ENCODE data around the gene PRKX.
"Not testable (repeated sequence)": the region's sequence is repeated elsewhere in the genome, so short reads cannot be mapped to it uniquely, and the experiment has no call there.

The PRKX gene

GRCh38 chrX:3713225-3713936 lies at the start of gene PRKX:
Gene PRKX (minus strand): TSS chrX:3713649. CDS start chrX:3713253, 396 bp downstream.
- Histone ChIP-seq H3K4me3 (ENCODE audit: low read depth, low read length) (peak within 1 kb of the TSS; percentile 89), H3K27ac (ENCODE audit: low read depth, low read length) (no peak within 1 kb of the TSS; the same call in 1 of the 2 replicates), H3K27me3 (ENCODE audit: insufficient read depth, low read length) (no peaks in the 10 kb centered on the region), H3K4me1 (ENCODE audit: control insufficient read depth, insufficient read depth, low read length, unreplicated experiment) (peaks cover 8% of the 10 kb centered on the region), H3K79me2 (ENCODE audit: control insufficient read depth, insufficient read depth, low read length, unreplicated experiment) (peaks cover 12% of the 10 kb centered on the region), H3K36me3 (ENCODE audit: insufficient read depth, low read length) (no peaks in the 10 kb centered on the region), H2AFZ (ENCODE audit: low read length, unreplicated experiment) (peak within 1 kb of the TSS; percentile 91)

- Histone ChIP-seq H3K4me3 (ENCODE audit: low read depth, low read length) (no peak overlapping the region), H2AFZ (ENCODE audit: low read length, unreplicated experiment) (no peak overlapping the region), H3K27me3 (ENCODE audit: insufficient read depth, low read length) (no peaks in the 10 kb centered on the region), H3K4me1 (ENCODE audit: control insufficient read depth, insufficient read depth, low read length, unreplicated experiment) (no peaks in the 10 kb centered on the region), H3K27ac (ENCODE audit: low read depth, low read length) (no peak overlapping the region), H3K79me2 (ENCODE audit: control insufficient read depth, insufficient read depth, low read length, unreplicated experiment) (no peaks in the 10 kb centered on the region), H3K36me3 (ENCODE audit: insufficient read depth, low read length) (no peaks in the 10 kb centered on the region)
These were observed 49.7 kb upstream of the PRKX start for GRCh38 chrX:3763111-3763510.

GRCh38 chrX:3757510-3758025 lies 44.1 kb upstream of the PRKX start:
- H3K36me3 ChIP-seq (ENCODE audit: insufficient read depth, low read length): no peaks in the 10 kb centered on the region
- H3K4me1 ChIP-seq (ENCODE audit: control insufficient read depth, insufficient read depth, low read length, unreplicated experiment): no peaks in the 10 kb centered on the region
- H3K27me3 ChIP-seq (ENCODE audit: insufficient read depth, low read length): peaks cover 5% of the 10 kb centered on the region; the same call in 1 of the 2 replicates
- H3K4me3 ChIP-seq (ENCODE audit: low read depth, low read length): no peak overlapping the region
- no peaks in the 10 kb centered on the region for H3K79me2 ChIP-seq (ENCODE audit: control insufficient read depth, insufficient read depth, low read length, unreplicated experiment)
- no peak overlapping the region for H2AFZ ChIP-seq (ENCODE audit: low read length, unreplicated experiment)
- H3K27ac ChIP-seq (ENCODE audit: low read depth, low read length): no peak overlapping the region

DNA sequence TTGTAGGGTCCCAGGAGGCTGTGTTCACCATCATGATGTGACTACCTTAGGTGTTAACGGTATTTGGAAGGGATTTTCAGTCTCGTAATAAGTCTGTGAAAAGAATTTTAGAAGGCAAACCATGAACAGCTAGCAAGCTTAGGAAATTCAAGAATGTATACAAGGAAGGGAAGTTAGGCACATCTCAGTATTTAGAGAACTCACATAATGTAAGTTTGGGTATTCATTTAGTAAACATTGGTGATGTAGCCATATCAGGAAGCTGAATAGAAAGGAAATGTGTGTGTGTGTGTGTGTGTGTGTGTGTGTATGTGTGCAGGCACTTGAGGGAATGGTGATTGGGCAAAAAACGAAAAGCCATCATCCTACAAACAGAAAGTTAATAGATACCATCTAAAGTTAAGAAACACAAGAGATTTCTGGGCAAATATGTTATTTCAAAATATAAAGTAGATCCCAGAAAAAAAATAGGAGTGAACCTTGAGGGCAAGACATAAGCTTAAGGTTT lies 34.7 kb upstream of the PRKX start:
- H3K4me1 ChIP-seq (ENCODE audit: control insufficient read depth, insufficient read depth, low read length, unreplicated experiment): no peaks in the 10 kb centered on the region
- no peak overlapping the region for H3K4me3 ChIP-seq (ENCODE audit: low read depth, low read length)
- no peaks in the 10 kb centered on the region for H3K79me2 ChIP-seq (ENCODE audit: control insufficient read depth, insufficient read depth, low read length, unreplicated experiment)
- no peak overlapping the region for H3K27ac ChIP-seq (ENCODE audit: low read depth, low read length)
- no peak overlapping the region for H2AFZ ChIP-seq (ENCODE audit: low read length, unreplicated experiment)
- H3K27me3 ChIP-seq (ENCODE audit: insufficient read depth, low read length): peaks cover 17% of the 10 kb centered on the region; the same call in 1 of the 2 replicates
- no peaks in the 10 kb centered on the region for H3K36me3 ChIP-seq (ENCODE audit: insufficient read depth, low read length)

DNA sequence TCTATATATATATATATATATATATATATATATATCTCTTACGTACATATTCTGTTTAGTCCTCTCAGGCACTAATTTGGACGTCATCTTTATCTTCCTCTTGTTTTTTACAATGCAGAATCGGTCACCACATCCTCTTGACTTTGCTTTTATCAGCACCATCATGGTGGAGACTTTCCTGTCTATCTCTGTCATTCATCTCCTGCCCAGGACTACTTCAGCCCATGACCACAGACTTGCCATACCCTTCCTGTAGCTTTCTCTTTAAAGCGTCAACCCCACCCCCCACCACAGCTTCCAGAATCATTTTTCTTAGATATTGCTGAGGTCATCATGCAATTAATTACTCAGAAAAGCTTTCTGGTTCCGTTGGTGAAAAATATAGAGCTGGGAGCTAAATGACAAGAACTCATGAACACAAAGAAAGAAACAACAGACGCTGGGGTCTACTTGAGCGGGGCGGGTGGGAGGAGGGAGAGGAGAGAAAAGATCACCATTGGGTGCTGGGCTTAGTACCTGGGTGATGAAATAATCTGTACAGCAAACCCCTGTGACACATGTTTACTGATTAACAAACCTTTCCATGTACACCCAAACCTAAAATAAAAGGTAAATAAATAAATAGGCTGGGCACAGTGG lies 30.5 kb upstream of the PRKX start:
- Histone ChIP-seq H3K4me3 (ENCODE audit: low read depth, low read length) (no peak overlapping the region), H3K27ac (ENCODE audit: low read depth, low read length) (no peak overlapping the region), H3K79me2 (ENCODE audit: control insufficient read depth, insufficient read depth, low read length, unreplicated experiment) (no peaks in the 10 kb centered on the region), H3K27me3 (ENCODE audit: insufficient read depth, low read length) (peaks cover 16% of the 10 kb centered on the region; the same call in 1 of the 2 replicates), H2AFZ (ENCODE audit: low read length, unreplicated experiment) (no peak overlapping the region), H3K36me3 (ENCODE audit: insufficient read depth, low read length) (no peaks in the 10 kb centered on the region), H3K4me1 (ENCODE audit: control insufficient read depth, insufficient read depth, low read length, unreplicated experiment) (no peaks in the 10 kb centered on the region)

DNA sequence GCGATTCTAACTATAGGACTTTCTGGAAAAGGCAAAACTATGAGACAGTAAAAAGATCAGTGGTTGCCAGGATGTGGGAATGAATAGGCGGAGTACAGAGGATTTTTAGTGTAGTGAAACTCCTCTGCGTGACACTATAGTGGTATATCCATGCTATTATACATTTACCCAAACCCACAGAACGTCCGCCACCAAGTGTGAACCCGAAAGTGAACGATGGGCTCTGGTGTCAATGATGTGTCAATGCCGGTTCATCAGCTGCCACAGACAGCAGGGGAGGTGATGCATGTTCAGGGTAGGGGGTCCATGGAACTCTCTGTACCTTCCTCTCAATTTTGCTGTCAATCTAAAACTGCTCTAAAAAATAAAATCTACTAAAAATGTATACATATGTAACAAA lies 27.5 kb upstream of the PRKX start:
- not testable (repeated sequence) for H2AFZ ChIP-seq (ENCODE audit: low read length, unreplicated experiment); H3K36me3 ChIP-seq (ENCODE audit: insufficient read depth, low read length)

DNA sequence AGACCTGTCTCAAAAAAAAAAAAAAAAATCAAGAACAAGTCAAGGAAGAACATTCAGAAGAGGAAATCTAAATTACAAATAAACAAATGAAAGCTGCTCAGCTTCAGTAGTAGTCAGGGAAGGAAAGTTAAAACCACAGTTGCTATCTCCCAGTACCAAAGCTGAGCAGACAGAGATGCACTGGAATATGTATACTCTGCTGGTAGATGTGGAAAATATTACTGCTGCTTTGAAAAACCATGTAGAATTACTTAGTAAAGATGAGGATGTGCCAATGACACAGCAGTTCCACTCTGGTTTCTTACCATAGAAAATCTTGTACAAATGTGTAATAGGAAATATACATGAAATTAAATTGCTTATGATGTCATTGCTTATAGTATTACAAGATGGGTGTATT lies 25.1 kb upstream of the PRKX start:
- Histone ChIP-seq H2AFZ (ENCODE audit: low read length, unreplicated experiment) (no peak overlapping the region), H3K36me3 (ENCODE audit: insufficient read depth, low read length) (no peaks in the 10 kb centered on the region), H3K4me3 (ENCODE audit: low read depth, low read length) (no peak overlapping the region), H3K79me2 (ENCODE audit: control insufficient read depth, insufficient read depth, low read length, unreplicated experiment) (no peaks in the 10 kb centered on the region), H3K27me3 (ENCODE audit: insufficient read depth, low read length) (no peaks in the 10 kb centered on the region), H3K27ac (ENCODE audit: low read depth, low read length) (no peak overlapping the region), H3K4me1 (ENCODE audit: control insufficient read depth, insufficient read depth, low read length, unreplicated experiment) (no peaks in the 10 kb centered on the region)

More for the DNA sequence above, 27.5 kb upstream of the PRKX start:
- not testable (repeated sequence) for H3K27ac ChIP-seq (ENCODE audit: low read depth, low read length); H3K79me2 ChIP-seq (ENCODE audit: control insufficient read depth, insufficient read depth, low read length, unreplicated experiment); H3K27me3 ChIP-seq (ENCODE audit: insufficient read depth, low read length); H3K4me3 ChIP-seq (ENCODE audit: low read depth, low read length); H3K4me1 ChIP-seq (ENCODE audit: control insufficient read depth, insufficient read depth, low read length, unreplicated experiment)

- H3K27me3 ChIP-seq (ENCODE audit: insufficient read depth, low read length); H3K27ac ChIP-seq (ENCODE audit: low read depth, low read length); H3K4me1 ChIP-seq (ENCODE audit: control insufficient read depth, insufficient read depth, low read length, unreplicated experiment); H3K36me3 ChIP-seq (ENCODE audit: insufficient read depth, low read length); H3K4me3 ChIP-seq (ENCODE audit: low read depth, low read length); H2AFZ ChIP-seq (ENCODE audit: low read length, unreplicated experiment); H3K79me2 ChIP-seq (ENCODE audit: control insufficient read depth, insufficient read depth, low read length, unreplicated experiment): not testable (repeated sequence)
These were observed 23.1 kb upstream of the PRKX start for GRCh38 chrX:3736536-3736935.

GRCh38 chrX:3735891-3736290 lies 22.4 kb upstream of the PRKX start:
- H3K4me3 ChIP-seq (ENCODE audit: low read depth, low read length); H3K27me3 ChIP-seq (ENCODE audit: insufficient read depth, low read length): not testable (repeated sequence)

GRCh38 chrX:3734456-3734855 lies 21.0 kb upstream of the PRKX start:
- H3K27me3 ChIP-seq (ENCODE audit: insufficient read depth, low read length); H3K36me3 ChIP-seq (ENCODE audit: insufficient read depth, low read length); H3K27ac ChIP-seq (ENCODE audit: low read depth, low read length): not testable (repeated sequence)

More at GRCh38 chrX:3735891-3736290, 22.4 kb upstream of the PRKX start:
- not testable (repeated sequence) for H2AFZ ChIP-seq (ENCODE audit: low read length, unreplicated experiment); H3K36me3 ChIP-seq (ENCODE audit: insufficient read depth, low read length); H3K27ac ChIP-seq (ENCODE audit: low read depth, low read length); H3K4me1 ChIP-seq (ENCODE audit: control insufficient read depth, insufficient read depth, low read length, unreplicated experiment); H3K79me2 ChIP-seq (ENCODE audit: control insufficient read depth, insufficient read depth, low read length, unreplicated experiment)

GRCh38 chrX:3733043-3733430 lies 19.6 kb upstream of the PRKX start:
- Histone ChIP-seq H2AFZ (ENCODE audit: low read length, unreplicated experiment) (no peak overlapping the region), H3K27me3 (ENCODE audit: insufficient read depth, low read length) (no peaks in the 10 kb centered on the region), H3K4me1 (ENCODE audit: control insufficient read depth, insufficient read depth, low read length, unreplicated experiment) (no peaks in the 10 kb centered on the region), H3K79me2 (ENCODE audit: control insufficient read depth, insufficient read depth, low read length, unreplicated experiment) (no peaks in the 10 kb centered on the region), H3K4me3 (ENCODE audit: low read depth, low read length) (no peak overlapping the region), H3K27ac (ENCODE audit: low read depth, low read length) (no peak overlapping the region), H3K36me3 (ENCODE audit: insufficient read depth, low read length) (no peaks in the 10 kb centered on the region)

More at GRCh38 chrX:3734456-3734855, 21.0 kb upstream of the PRKX start:
- not testable (repeated sequence) for H2AFZ ChIP-seq (ENCODE audit: low read length, unreplicated experiment); H3K79me2 ChIP-seq (ENCODE audit: control insufficient read depth, insufficient read depth, low read length, unreplicated experiment); H3K4me1 ChIP-seq (ENCODE audit: control insufficient read depth, insufficient read depth, low read length, unreplicated experiment); H3K4me3 ChIP-seq (ENCODE audit: low read depth, low read length)
